Natural killer cell treated with Interleukin-12 subunit alpha and Interleukin-12 subunit beta and Interleukin-15 and Interleukin-18, amount 100 ng/mL, for 72 hours (primary cell): ENCODE data around the gene OR6T1. TPM values are rescaled to one million over a fixed set of nuclear protein-coding genes. Genes with fewer than 3 reads are reported as not detected.

Experiments
- ATAC-seq, 2 donors: fragments of 150-1000 bp; cut with Tn5 transposase in 1 of 2; sonication (Bioruptor Pico), chemical (Tn5 transposase) in 1 of 2; 2 replicates each; pipeline ENCODE4 v1.10.0; 2021
- DNase-seq: peaks from one replicate; pipeline ENCODE4 v3.0.0; 2022; ENCODE audit warnings: low spot score
- H3K27ac Mint-ChIP-seq, 2 donors: 1 replicate in 1 of 2; 2 replicates in 1 of 2; pipeline ENCODE4 v1.8.0; 2022; ENCODE audit warnings: mixed read lengths in 2 of 2, mild to moderate bottlenecking in 1 of 2, moderate library complexity in 1 of 2
- H3K27me3 Mint-ChIP-seq, 2 donors: 1 replicate in 1 of 2; 2 replicates in 1 of 2; pipeline ENCODE4 v1.8.0; 2022; ENCODE audit warnings: mixed read lengths in 2 of 2
- H3K36me3 Mint-ChIP-seq: one replicate; pipeline ENCODE4 v1.8.0; 2022; ENCODE audit warnings: mixed read lengths
- H3K4me1 Mint-ChIP-seq, 2 donors: 1 replicate in 1 of 2; 2 replicates in 1 of 2; pipeline ENCODE4 v1.8.0; 2022; ENCODE audit warnings: low read depth in 2 of 2, mixed read lengths in 2 of 2, mild to moderate bottlenecking in 1 of 2
- H3K4me3 Mint-ChIP-seq: one replicate; pipeline ENCODE4 v1.8.0; 2022; ENCODE audit warnings: mixed read lengths
- H3K9me3 Mint-ChIP-seq: 2 replicates; pipeline ENCODE4 v1.8.0; 2022; ENCODE audit warnings: mixed read lengths
- total RNA-seq, 2 donors: library from RNA; stranded (reverse); gene quantifications; one replicate each; pipeline ENCODE4 v1.2.3, GENCODE V29; 2022

Gene OR6T1
- not detected for total RNA-seq

- peaks cover 0 to 8% of the 10 kb centered on the region in 2 donors for H3K27me3 Mint-ChIP-seq
- peaks cover 12% of the 10 kb centered on the region for H3K9me3 Mint-ChIP-seq
- H3K36me3 Mint-ChIP-seq: peaks cover 5% of the 10 kb centered on the region
- no peaks in the 10 kb centered on the region for H3K4me1 Mint-ChIP-seq
- no peak within 1 kb of the TSS for H3K27ac Mint-ChIP-seq
- DNase-seq: no peak
- no peak within 1 kb of the TSS for H3K4me3 Mint-ChIP-seq
- no peak for ATAC-seq
Measured at GRCh38 chr11:123943738-123944137, at the start of gene OR6T1. Gene OR6T1, minus strand, starts transcription at chr11:123943838. Its CDS starts 0 bp downstream, at chr11:123943838.

GRCh38 chr11:123979311-123979710 is 35.7 kb upstream of the OR6T1 start:
- H3K36me3 Mint-ChIP-seq: no peaks in the 10 kb centered on the region
- H3K9me3 Mint-ChIP-seq: peaks cover 28% of the 10 kb centered on the region
- no peak for ATAC-seq
- no peak overlapping the region for H3K4me3 Mint-ChIP-seq
- peaks cover 3 to 6% of the 10 kb centered on the region in 2 donors for H3K27me3 Mint-ChIP-seq
- no peaks in the 10 kb centered on the region for H3K4me1 Mint-ChIP-seq
- DNase-seq: no peak
- no peak overlapping the region for H3K27ac Mint-ChIP-seq

GRCh38 chr11:123977731-123978347 is 34.2 kb upstream of the OR6T1 start, which contains the start of gene OR10S1:
Gene OR10S1, minus strand, starts transcription at chr11:123977781. Its CDS starts 117 bp downstream, at chr11:123977664.
- DNase-seq: no peak
- ATAC-seq: no peak
- Mint-ChIP-seq H3K27ac (no peak within 1 kb of the TSS), H3K27me3 (peaks cover 0 to 3% of the 10 kb centered on the region in 2 donors), H3K4me3 (no peak within 1 kb of the TSS), H3K9me3 (peaks cover 18% of the 10 kb centered on the region), H3K36me3 (no peaks in the 10 kb centered on the region), H3K4me1 (no peaks in the 10 kb centered on the region)

GRCh38 chr11:123976770-123977560 is 33.3 kb upstream of the OR6T1 start:
- DNase-seq (no peak), ATAC-seq (peak; percentile 20 to 51)
- H3K27me3 Mint-ChIP-seq: peaks cover 0 to 3% of the 10 kb centered on the region in 2 donors
- H3K4me3 Mint-ChIP-seq: no peak overlapping the region
- peaks cover 11% of the 10 kb centered on the region for H3K9me3 Mint-ChIP-seq
- H3K36me3 Mint-ChIP-seq: no peaks in the 10 kb centered on the region
- no peaks in the 10 kb centered on the region for H3K4me1 Mint-ChIP-seq
- H3K27ac Mint-ChIP-seq: no peak overlapping the region

- ATAC-seq (no peak), DNase-seq (no peak)
- Mint-ChIP-seq H3K4me1 (no peaks in the 10 kb centered on the region), H3K4me3 (no peak overlapping the region), H3K27ac (no peak overlapping the region), H3K27me3 (peaks cover 3 to 7% of the 10 kb centered on the region in 2 donors), H3K36me3 (no peaks in the 10 kb centered on the region), H3K9me3 (peaks cover 10% of the 10 kb centered on the region)
Measured at GRCh38 chr11:123973816-123974215, 30.2 kb upstream of the OR6T1 start.

- Mint-ChIP-seq H3K4me3 (no peak overlapping the region), H3K4me1 (no peaks in the 10 kb centered on the region), H3K27ac (no peak overlapping the region), H3K9me3 (peaks cover 11% of the 10 kb centered on the region), H3K27me3 (peaks cover 0 to 7% of the 10 kb centered on the region in 2 donors), H3K36me3 (no peaks in the 10 kb centered on the region)
- no peak for DNase-seq
- ATAC-seq: no peak
Measured at GRCh38 chr11:123956752-123957151, 13.1 kb upstream of the OR6T1 start.

GRCh38 chr11:123945132-123945531 is 1.5 kb upstream of the OR6T1 start:
- no peak for ATAC-seq
- H3K27ac Mint-ChIP-seq: no peak overlapping the region

GRCh38 chr11:123942413-123942812 is 1.2 kb downstream of the OR6T1 start:
- peaks cover 5% of the 10 kb centered on the region for H3K36me3 Mint-ChIP-seq
- no peak overlapping the region for H3K27ac Mint-ChIP-seq
- H3K4me1 Mint-ChIP-seq: no peaks in the 10 kb centered on the region
- peaks cover 0 to 7% of the 10 kb centered on the region in 2 donors for H3K27me3 Mint-ChIP-seq
- peaks cover 12% of the 10 kb centered on the region for H3K9me3 Mint-ChIP-seq
- no peak overlapping the region for H3K4me3 Mint-ChIP-seq
- DNase-seq (no peak), ATAC-seq (no peak)

More at GRCh38 chr11:123945132-123945531, 1.5 kb upstream of the OR6T1 start:
- Mint-ChIP-seq H3K4me3 (no peak overlapping the region), H3K9me3 (peaks cover 7% of the 10 kb centered on the region), H3K36me3 (no peaks in the 10 kb centered on the region), H3K4me1 (no peaks in the 10 kb centered on the region), H3K27me3 (peaks cover 0 to 8% of the 10 kb centered on the region in 2 donors)
- DNase-seq: no peak

- ATAC-seq (no peak), DNase-seq (no peak)
- peaks cover 4% of the 10 kb centered on the region for H3K9me3 Mint-ChIP-seq
- H3K27ac Mint-ChIP-seq: no peak within 1 kb of the TSS
- H3K36me3 Mint-ChIP-seq: peaks cover 5% of the 10 kb centered on the region
- H3K27me3 Mint-ChIP-seq: no peaks in the 10 kb centered on the region
- H3K4me1 Mint-ChIP-seq: no peaks in the 10 kb centered on the region
- H3K4me3 Mint-ChIP-seq: no peak within 1 kb of the TSS
Measured at GRCh38 chr11:123939317-123939716, 4.3 kb downstream of the OR6T1 start, which contains the start of gene OR4D5. Gene OR4D5, plus strand, starts transcription at chr11:123939617. Its CDS starts 0 bp downstream, at chr11:123939617.

- H3K4me1 Mint-ChIP-seq: no peaks in the 10 kb centered on the region
- no peaks in the 10 kb centered on the region for H3K9me3 Mint-ChIP-seq
- DNase-seq (no peak), ATAC-seq (no peak)
- no peaks in the 10 kb centered on the region for H3K27me3 Mint-ChIP-seq
- H3K4me3 Mint-ChIP-seq: no peak overlapping the region
- H3K36me3 Mint-ChIP-seq: no peaks in the 10 kb centered on the region
- H3K27ac Mint-ChIP-seq: no peak overlapping the region
Measured at GRCh38 chr11:123924027-123924426, 19.6 kb downstream of the OR6T1 start.

- no peak overlapping the region for H3K4me3 Mint-ChIP-seq
- DNase-seq (no peak), ATAC-seq (no peak)
- no peaks in the 10 kb centered on the region for H3K4me1 Mint-ChIP-seq
- peaks cover 3% of the 10 kb centered on the region for H3K9me3 Mint-ChIP-seq
- H3K36me3 Mint-ChIP-seq: no peaks in the 10 kb centered on the region
- no peak overlapping the region for H3K27ac Mint-ChIP-seq
- no peaks in the 10 kb centered on the region for H3K27me3 Mint-ChIP-seq
Measured at GRCh38 chr11:123920943-123921342, 22.7 kb downstream of the OR6T1 start.

- no peaks in the 10 kb centered on the region for H3K9me3 Mint-ChIP-seq
- no peak overlapping the region for H3K27ac Mint-ChIP-seq
- no peaks in the 10 kb centered on the region for H3K4me1 Mint-ChIP-seq
- no peak overlapping the region for H3K4me3 Mint-ChIP-seq
- H3K27me3 Mint-ChIP-seq: peaks cover 3 to 40% of the 10 kb centered on the region in 2 donors
- no peak for ATAC-seq
- H3K36me3 Mint-ChIP-seq: no peaks in the 10 kb centered on the region
- DNase-seq: no peak
Measured at GRCh38 chr11:123905826-123906225, 37.8 kb downstream of the OR6T1 start.

GRCh38 chr11:123904932-123905331 is 38.7 kb downstream of the OR6T1 start:
- DNase-seq: no peak
- no peak overlapping the region for H3K4me3 Mint-ChIP-seq
- H3K4me1 Mint-ChIP-seq: no peaks in the 10 kb centered on the region

GRCh38 chr11:123903932-123904331 is 39.7 kb downstream of the OR6T1 start:
- no peaks in the 10 kb centered on the region for H3K36me3 Mint-ChIP-seq
- H3K9me3 Mint-ChIP-seq: no peaks in the 10 kb centered on the region
- ATAC-seq: peak in 1 of 2 donors; percentile 68
- H3K27me3 Mint-ChIP-seq: peaks cover 3 to 40% of the 10 kb centered on the region in 2 donors
- H3K27ac Mint-ChIP-seq: no peak overlapping the region
- DNase-seq: no peak
- H3K4me1 Mint-ChIP-seq: no peaks in the 10 kb centered on the region
- H3K4me3 Mint-ChIP-seq: no peak overlapping the region

More at GRCh38 chr11:123904932-123905331, 38.7 kb downstream of the OR6T1 start:
- Mint-ChIP-seq H3K36me3 (no peaks in the 10 kb centered on the region), H3K27me3 (peaks cover 3 to 40% of the 10 kb centered on the region in 2 donors), H3K9me3 (no peaks in the 10 kb centered on the region), H3K27ac (no peak overlapping the region)
- ATAC-seq: no peak
